Measurements from ENCODE around the gene BDH2.

DNA sequence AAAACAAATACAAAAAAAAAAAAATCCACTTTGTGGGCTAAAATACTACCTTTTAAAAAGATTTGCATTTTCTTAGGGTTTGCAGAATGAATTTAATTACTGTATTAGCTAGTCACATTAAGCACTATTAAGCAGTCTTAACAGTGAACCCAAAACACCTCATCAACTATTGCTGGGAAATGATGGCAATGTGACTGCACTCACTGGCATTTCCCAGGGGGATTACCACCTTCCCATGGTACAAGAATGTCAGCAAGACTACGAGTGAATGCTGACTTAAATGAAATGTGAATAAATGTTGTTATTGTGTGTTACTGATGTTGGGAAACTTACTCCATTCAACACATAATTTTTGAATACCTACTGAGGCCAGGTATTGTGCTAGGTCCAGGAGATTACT, 13.1 kb downstream of the BDH2 start:
- TF ChIP-seq, protein P1, sequence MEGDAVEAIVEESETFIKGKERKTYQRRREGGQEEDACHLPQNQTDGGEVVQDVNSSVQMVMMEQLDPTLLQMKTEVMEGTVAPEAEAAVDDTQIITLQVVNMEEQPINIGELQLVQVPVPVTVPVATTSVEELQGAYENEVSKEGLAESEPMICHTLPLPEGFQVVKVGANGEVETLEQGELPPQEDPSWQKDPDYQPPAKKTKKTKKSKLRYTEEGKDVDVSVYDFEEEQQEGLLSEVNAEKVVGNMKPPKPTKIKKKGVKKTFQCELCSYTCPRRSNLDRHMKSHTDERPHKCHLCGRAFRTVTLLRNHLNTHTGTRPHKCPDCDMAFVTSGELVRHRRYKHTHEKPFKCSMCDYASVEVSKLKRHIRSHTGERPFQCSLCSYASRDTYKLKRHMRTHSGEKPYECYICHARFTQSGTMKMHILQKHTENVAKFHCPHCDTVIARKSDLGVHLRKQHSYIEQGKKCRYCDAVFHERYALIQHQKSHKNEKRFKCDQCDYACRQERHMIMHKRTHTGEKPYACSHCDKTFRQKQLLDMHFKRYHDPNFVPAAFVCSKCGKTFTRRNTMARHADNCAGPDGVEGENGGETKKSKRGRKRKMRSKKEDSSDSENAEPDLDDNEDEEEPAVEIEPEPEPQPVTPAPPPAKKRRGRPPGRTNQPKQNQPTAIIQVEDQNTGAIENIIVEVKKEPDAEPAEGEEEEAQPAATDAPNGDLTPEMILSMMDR (IDR thresholded peaks at IDR 0.05; ENCODE audit: extremely low read depth in 1 of 2, insufficient read depth in 1 of 2, low read depth in 1 of 2, low read length in 2 of 2): no peak
- TF ChIP-seq EZH2 (IDR thresholded peaks at IDR 0.05; ENCODE audit: borderline replicate concordance, low read depth, low read length, severe bottlenecking) (no peak), POLR2AphosphoS5 (IDR thresholded peaks at IDR 0.05; ENCODE audit: insufficient read depth, low read depth, low read length) (no peak), GATA2 (IDR thresholded peaks at IDR 0.05; ENCODE audit: insufficient read depth, insufficient read length, low read depth, low read length) (no peak), POLR2A (IDR thresholded peaks at IDR 0.05; ENCODE audit: low read depth, low read length) (no peak), MYC (IDR thresholded peaks at IDR 0.05; ENCODE audit: low read depth, low read length) (no peak)
